ENCODE measurements around the gene HS3ST5. TPM values are rescaled to one million over a fixed set of nuclear protein-coding genes. Genes with fewer than 3 reads are reported as not detected.
A peak's percentile ranks its signal among the peaks of the same experiment; 100 is the strongest.
"Not testable (repeated sequence)": the region's sequence is repeated elsewhere in the genome, so short reads cannot be mapped to it uniquely, and the experiment has no call there.

Gene HS3ST5
- polyA plus RNA-seq, 1 donor: 2.4 TPM

- Histone ChIP-seq H3K4me1 (ENCODE audit: control insufficient read depth, insufficient read depth, low read length) (no peaks in the 10 kb centered on the region), H3K36me3 (ENCODE audit: control insufficient read depth, insufficient read depth, low read length) (no peaks in the 10 kb centered on the region)
- no CpG with 5 or more reads among the region's 2 CpGs for WGBS (ENCODE audit: insufficient coverage, low lambda C conversion rate)
Measured at GRCh38 chr6:114039841-114040240, 303.0 kb downstream of the HS3ST5 start.

GRCh38 chr6:114033606-114034005 is 309.2 kb downstream of the HS3ST5 start:
- DNase-seq: no peak
- Histone ChIP-seq H3K4me1 (ENCODE audit: control insufficient read depth, insufficient read depth, low read length) (no peaks in the 10 kb centered on the region), H3K27me3 (ENCODE audit: control insufficient read depth, insufficient read depth, low read length) (no peaks in the 10 kb centered on the region), H3K9me3 (ENCODE audit: control insufficient read depth, low read depth, low read length) (no peaks in the 10 kb centered on the region), H3K4me3 (ENCODE audit: low read length) (no peak overlapping the region), H3K27ac (ENCODE audit: low read length) (no peak overlapping the region), H3K36me3 (ENCODE audit: control insufficient read depth, insufficient read depth, low read length) (no peaks in the 10 kb centered on the region)

More at GRCh38 chr6:114039841-114040240, 303.0 kb downstream of the HS3ST5 start:
- DNase-seq: no peak
- no peak overlapping the region for H3K4me3 ChIP-seq (ENCODE audit: low read length)
- H3K27me3 ChIP-seq (ENCODE audit: control insufficient read depth, insufficient read depth, low read length): no peaks in the 10 kb centered on the region
- H3K27ac ChIP-seq (ENCODE audit: low read length): no peak overlapping the region
- H3K9me3 ChIP-seq (ENCODE audit: control insufficient read depth, low read depth, low read length): no peaks in the 10 kb centered on the region

- H3K27ac ChIP-seq (ENCODE audit: low read length): no peak overlapping the region
- no peaks in the 10 kb centered on the region for H3K27me3 ChIP-seq (ENCODE audit: control insufficient read depth, insufficient read depth, low read length)
- WGBS (ENCODE audit: insufficient coverage, low lambda C conversion rate): 88% methylated on average over 3 of the region's 3 CpGs
- H3K36me3 ChIP-seq (ENCODE audit: control insufficient read depth, insufficient read depth, low read length): no peaks in the 10 kb centered on the region
- no peaks in the 10 kb centered on the region for H3K9me3 ChIP-seq (ENCODE audit: control insufficient read depth, low read depth, low read length)
- no peak for DNase-seq
- no peaks in the 10 kb centered on the region for H3K4me1 ChIP-seq (ENCODE audit: control insufficient read depth, insufficient read depth, low read length)
- no peak overlapping the region for H3K4me3 ChIP-seq (ENCODE audit: low read length)
Measured at GRCh38 chr6:114032721-114033120, 310.1 kb downstream of the HS3ST5 start.

- H3K27ac ChIP-seq (ENCODE audit: low read length): no peak overlapping the region
- H3K4me1 ChIP-seq (ENCODE audit: control insufficient read depth, insufficient read depth, low read length): no peaks in the 10 kb centered on the region
- no peak overlapping the region for H3K4me3 ChIP-seq (ENCODE audit: low read length)
- no peaks in the 10 kb centered on the region for H3K27me3 ChIP-seq (ENCODE audit: control insufficient read depth, insufficient read depth, low read length)
- 10% methylated on average over 2 of the region's 6 CpGs for WGBS (ENCODE audit: insufficient coverage, low lambda C conversion rate)
- H3K36me3 ChIP-seq (ENCODE audit: control insufficient read depth, insufficient read depth, low read length): no peaks in the 10 kb centered on the region
- DNase-seq: peak in 1 of 2 donors; percentile 31
- no peaks in the 10 kb centered on the region for H3K9me3 ChIP-seq (ENCODE audit: control insufficient read depth, low read depth, low read length)
Measured at GRCh38 chr6:114030767-114031166, 312.1 kb downstream of the HS3ST5 start.

GRCh38 chr6:114024746-114025145 is 318.1 kb downstream of the HS3ST5 start:
- H3K4me1 ChIP-seq (ENCODE audit: control insufficient read depth, insufficient read depth, low read length): no peaks in the 10 kb centered on the region
- no peak for DNase-seq
- no peaks in the 10 kb centered on the region for H3K27me3 ChIP-seq (ENCODE audit: control insufficient read depth, insufficient read depth, low read length)
- peaks cover 3% of the 10 kb centered on the region for H3K9me3 ChIP-seq (ENCODE audit: control insufficient read depth, low read depth, low read length)
- no peak overlapping the region for H3K27ac ChIP-seq (ENCODE audit: low read length)
- H3K4me3 ChIP-seq (ENCODE audit: low read length): no peak overlapping the region
- whole genome bisulfite sequencing (ENCODE audit: insufficient coverage, low lambda C conversion rate): 70% methylated on average over 2 of the region's 6 CpGs
- H3K36me3 ChIP-seq (ENCODE audit: control insufficient read depth, insufficient read depth, low read length): no peaks in the 10 kb centered on the region

- H3K27ac ChIP-seq (ENCODE audit: low read length): no peak overlapping the region
- WGBS (ENCODE audit: insufficient coverage, low lambda C conversion rate): no CpG with 5 or more reads among the region's 15 CpGs
- no peaks in the 10 kb centered on the region for H3K4me1 ChIP-seq (ENCODE audit: control insufficient read depth, insufficient read depth, low read length)
- no peaks in the 10 kb centered on the region for H3K27me3 ChIP-seq (ENCODE audit: control insufficient read depth, insufficient read depth, low read length)
- no peak for DNase-seq
- H3K4me3 ChIP-seq (ENCODE audit: low read length): no peak overlapping the region
- peaks cover 3% of the 10 kb centered on the region for H3K9me3 ChIP-seq (ENCODE audit: control insufficient read depth, low read depth, low read length)
- no peaks in the 10 kb centered on the region for H3K36me3 ChIP-seq (ENCODE audit: control insufficient read depth, insufficient read depth, low read length)
Measured at GRCh38 chr6:114020196-114020595, 322.6 kb downstream of the HS3ST5 start.

- WGBS (ENCODE audit: insufficient coverage, low lambda C conversion rate): no CpG with 5 or more reads among the region's 6 CpGs
- not testable (repeated sequence) for H3K4me1 ChIP-seq (ENCODE audit: control insufficient read depth, insufficient read depth, low read length); H3K27me3 ChIP-seq (ENCODE audit: control insufficient read depth, insufficient read depth, low read length); H3K4me3 ChIP-seq (ENCODE audit: low read length); H3K9me3 ChIP-seq (ENCODE audit: control insufficient read depth, low read depth, low read length); H3K27ac ChIP-seq (ENCODE audit: low read length); H3K36me3 ChIP-seq (ENCODE audit: control insufficient read depth, insufficient read depth, low read length); DNase-seq
Measured at GRCh38 chr6:114017146-114017545, 325.7 kb downstream of the HS3ST5 start.

- H3K9me3 ChIP-seq (ENCODE audit: control insufficient read depth, low read depth, low read length); DNase-seq; H3K27ac ChIP-seq (ENCODE audit: low read length); H3K4me3 ChIP-seq (ENCODE audit: low read length); H3K27me3 ChIP-seq (ENCODE audit: control insufficient read depth, insufficient read depth, low read length); H3K4me1 ChIP-seq (ENCODE audit: control insufficient read depth, insufficient read depth, low read length); H3K36me3 ChIP-seq (ENCODE audit: control insufficient read depth, insufficient read depth, low read length): not testable (repeated sequence)
- WGBS (ENCODE audit: insufficient coverage, low lambda C conversion rate): no CpG with 5 or more reads among the region's 2 CpGs
Measured at GRCh38 chr6:114014106-114014505, 328.7 kb downstream of the HS3ST5 start.

GRCh38 chr6:114011486-114011885 is 331.3 kb downstream of the HS3ST5 start:
- H3K4me1 ChIP-seq (ENCODE audit: control insufficient read depth, insufficient read depth, low read length): peaks cover 11% of the 10 kb centered on the region
- no CpG with 5 or more reads among the region's 7 CpGs for WGBS (ENCODE audit: insufficient coverage, low lambda C conversion rate)
- not testable (repeated sequence) for H3K27me3 ChIP-seq (ENCODE audit: control insufficient read depth, insufficient read depth, low read length); H3K9me3 ChIP-seq (ENCODE audit: control insufficient read depth, low read depth, low read length); H3K4me3 ChIP-seq (ENCODE audit: low read length); H3K36me3 ChIP-seq (ENCODE audit: control insufficient read depth, insufficient read depth, low read length)
- DNase-seq: peak; percentile 21 to 61
- H3K27ac ChIP-seq (ENCODE audit: low read length): peak overlapping the region; percentile 29

- 63% methylated on average over 1 of the region's 2 CpGs for WGBS (ENCODE audit: insufficient coverage, low lambda C conversion rate)
- H3K4me3 ChIP-seq (ENCODE audit: low read length): no peak overlapping the region
- H3K4me1 ChIP-seq (ENCODE audit: control insufficient read depth, insufficient read depth, low read length): peaks cover 11% of the 10 kb centered on the region
- no peak overlapping the region for H3K27ac ChIP-seq (ENCODE audit: low read length)
- H3K27me3 ChIP-seq (ENCODE audit: control insufficient read depth, insufficient read depth, low read length): no peaks in the 10 kb centered on the region
- no peak for DNase-seq
- H3K9me3 ChIP-seq (ENCODE audit: control insufficient read depth, low read depth, low read length): no peaks in the 10 kb centered on the region
- H3K36me3 ChIP-seq (ENCODE audit: control insufficient read depth, insufficient read depth, low read length): no peaks in the 10 kb centered on the region
Measured at GRCh38 chr6:114010540-114010939, 332.3 kb downstream of the HS3ST5 start.

- no peaks in the 10 kb centered on the region for H3K9me3 ChIP-seq (ENCODE audit: control insufficient read depth, low read depth, low read length)
- no peaks in the 10 kb centered on the region for H3K27me3 ChIP-seq (ENCODE audit: control insufficient read depth, insufficient read depth, low read length)
- H3K27ac ChIP-seq (ENCODE audit: low read length): no peak overlapping the region
- peaks cover 11% of the 10 kb centered on the region for H3K4me1 ChIP-seq (ENCODE audit: control insufficient read depth, insufficient read depth, low read length)
- H3K4me3 ChIP-seq (ENCODE audit: low read length): no peak overlapping the region
- no CpG with 5 or more reads among the region's 2 CpGs for WGBS (ENCODE audit: insufficient coverage, low lambda C conversion rate)
- no peak for DNase-seq
- no peaks in the 10 kb centered on the region for H3K36me3 ChIP-seq (ENCODE audit: control insufficient read depth, insufficient read depth, low read length)
Measured at GRCh38 chr6:114009192-114009591, 333.6 kb downstream of the HS3ST5 start.

Data from large intestine (tissue), 3 donors.